Activated CD4-positive, alpha-beta T cell treated with anti-CD3 and anti-CD28 coated beads, Interleukin-2, amount 50 U/mL, for 24 hours (primary cell): Measurements from ENCODE around the gene MICAL3.

Experiments used
- DNase-seq, 2 donors: peaks; one replicate each; pipeline ENCODE4 v3.0.0-alpha.2; 2020; ENCODE audit warnings: low read depth in 1 of 2, low spot score in 1 of 2

Gene MICAL3

DNA sequence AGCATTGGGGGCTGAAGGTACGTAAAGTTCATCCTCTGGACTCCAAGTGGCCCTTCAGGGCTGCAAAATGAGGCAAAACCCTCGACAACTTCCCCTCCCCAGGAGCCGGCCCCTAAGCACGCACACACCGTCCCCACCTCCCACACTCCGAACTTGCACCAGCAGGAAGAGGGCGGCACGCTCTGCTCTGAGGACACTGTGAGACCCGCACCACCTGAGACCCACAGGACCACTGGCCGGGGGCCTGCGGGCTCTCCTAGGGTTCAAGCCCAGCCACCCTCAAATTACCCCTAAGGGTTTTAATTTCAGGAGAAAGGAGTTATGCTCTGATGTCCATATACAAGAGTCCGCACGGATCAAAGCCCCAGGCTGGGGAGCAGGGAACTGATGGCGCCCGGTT is 200.4 kb downstream of the MICAL3 start:
- DNase-seq, result no peak

DNA sequence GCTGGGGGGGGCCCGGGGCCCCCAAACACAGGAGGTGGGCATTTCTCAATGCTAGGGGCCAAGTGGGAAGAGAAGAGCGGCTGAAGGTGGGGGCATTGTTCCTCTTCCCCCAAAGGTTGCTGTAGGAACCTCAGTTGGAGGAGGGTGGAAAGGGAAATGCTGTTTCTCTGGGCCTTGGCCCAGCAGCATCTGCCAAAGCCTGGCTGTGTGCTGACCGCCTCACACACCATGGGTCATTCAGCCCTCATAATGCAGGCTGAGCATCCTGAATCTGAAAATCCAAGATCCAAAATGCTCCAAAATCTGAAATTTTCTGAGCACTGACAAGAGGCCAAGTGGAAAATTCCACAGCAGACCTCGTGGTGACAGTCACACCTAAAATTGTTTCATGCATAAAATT is 201.1 kb downstream of the MICAL3 start:
- no peak for DNase-seq

DNA sequence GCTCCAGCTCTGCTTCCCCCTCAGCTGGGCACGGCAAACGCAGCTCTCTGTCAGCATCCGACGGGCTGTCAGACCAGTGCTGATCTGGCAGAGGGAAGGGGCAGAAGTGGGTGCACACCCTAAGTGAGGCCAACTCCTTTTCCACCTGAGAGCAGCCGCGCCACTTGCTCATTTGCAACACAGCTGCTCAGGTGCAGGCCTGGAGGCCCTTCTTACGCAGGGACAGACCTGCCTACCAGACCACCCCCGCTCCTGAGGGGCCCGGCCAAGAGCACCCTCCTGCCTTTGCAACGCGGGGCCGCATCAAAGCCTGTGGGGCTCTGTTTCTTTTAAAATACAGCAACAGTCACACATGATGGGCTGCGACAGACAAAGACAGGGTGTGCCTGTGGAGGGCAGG is 202.3 kb downstream of the MICAL3 start:
- no peak for DNase-seq

DNA sequence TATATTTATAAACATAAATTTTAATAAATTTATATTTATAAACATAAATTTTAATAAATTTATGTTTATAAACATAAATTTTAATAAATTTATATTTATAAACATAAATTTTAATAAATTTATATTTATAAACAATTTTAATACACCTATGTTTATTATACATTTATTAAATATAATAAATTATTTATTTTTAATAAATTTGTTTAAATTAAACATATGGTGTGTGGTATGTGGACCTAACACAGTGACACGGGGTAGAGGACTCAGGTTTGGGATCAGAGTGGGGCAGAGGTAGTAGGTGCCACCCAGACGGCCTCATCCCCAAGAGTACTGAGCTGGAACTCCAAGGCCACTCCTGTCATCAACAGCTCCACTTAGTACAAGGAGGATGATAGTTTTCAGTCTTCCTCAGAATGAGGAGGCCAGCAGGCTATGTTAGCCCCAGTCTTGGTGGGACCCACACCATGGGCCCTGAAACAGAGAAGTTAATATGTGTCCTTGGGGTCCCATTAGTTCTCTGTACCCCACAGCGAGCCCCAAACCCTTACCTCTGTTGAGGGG is 203.4 kb downstream of the MICAL3 start:
- DNase-seq, result no peak

DNA sequence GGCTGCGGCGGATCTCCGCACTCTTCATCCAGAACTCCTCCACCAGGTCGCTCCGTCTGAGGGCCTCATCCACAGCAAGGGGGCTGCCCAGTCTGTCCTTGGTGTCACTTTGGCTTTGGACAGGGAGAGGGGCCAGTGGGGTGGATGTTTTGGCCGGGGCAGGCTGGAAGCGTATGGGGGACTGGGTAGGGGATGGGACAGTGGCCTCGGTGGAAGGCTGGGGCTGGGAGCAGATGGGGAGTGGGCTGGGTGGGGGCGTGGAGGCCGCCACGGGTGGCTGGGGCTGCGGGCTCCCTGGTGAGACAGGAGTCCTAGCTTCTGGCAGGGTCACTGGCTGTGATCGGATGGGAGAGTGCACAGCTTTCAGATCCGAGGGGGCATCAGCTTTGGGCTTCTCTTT is 205.7 kb downstream of the MICAL3 start:
- no peak for DNase-seq

DNA sequence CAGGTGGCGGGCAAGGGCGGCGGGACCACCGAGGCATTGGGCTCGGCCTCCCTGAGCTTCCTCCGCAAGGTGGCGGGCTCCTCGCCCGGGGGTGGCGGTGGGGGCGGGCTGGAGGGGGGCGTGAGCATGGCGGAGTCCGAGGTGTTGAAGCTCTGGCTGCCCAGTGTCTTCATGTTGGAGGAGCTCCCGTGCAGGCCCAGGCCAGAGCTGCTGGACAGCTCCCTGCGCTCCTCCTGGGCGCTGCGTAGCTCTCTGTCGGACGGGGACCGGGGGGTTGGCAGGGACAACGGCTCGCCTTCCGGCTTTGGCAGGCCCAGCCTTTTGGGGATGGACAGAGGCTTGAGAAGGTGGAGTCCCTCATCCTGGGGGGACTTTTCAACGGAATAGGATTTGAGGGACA is 206.2 kb downstream of the MICAL3 start:
- DNase-seq, result no peak

- DNase-seq, result no peak
These were observed 206.8 kb downstream of the MICAL3 start for GRCh38 chr22:17817511-17818065.

DNA sequence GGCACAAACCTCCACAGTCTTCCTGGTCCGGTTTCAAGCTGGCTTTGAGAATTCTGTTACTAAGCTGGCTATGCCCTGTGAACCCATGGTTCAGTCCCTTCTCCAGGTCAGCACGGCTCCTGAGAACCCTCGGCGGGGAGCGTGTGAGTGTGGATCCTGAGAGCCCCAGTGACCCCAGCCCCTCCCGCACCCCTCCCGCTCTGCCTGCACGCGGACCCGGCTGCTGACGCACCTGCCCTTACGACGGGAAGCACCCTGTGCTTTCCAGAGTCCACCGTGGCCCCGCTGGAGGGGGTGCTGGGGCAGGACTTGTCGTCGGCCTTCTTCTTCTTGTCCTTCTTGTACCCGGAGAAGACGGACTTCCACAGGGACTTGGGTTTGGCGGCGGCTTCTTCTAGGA is 207.3 kb downstream of the MICAL3 start:
- DNase-seq, result no peak

DNA sequence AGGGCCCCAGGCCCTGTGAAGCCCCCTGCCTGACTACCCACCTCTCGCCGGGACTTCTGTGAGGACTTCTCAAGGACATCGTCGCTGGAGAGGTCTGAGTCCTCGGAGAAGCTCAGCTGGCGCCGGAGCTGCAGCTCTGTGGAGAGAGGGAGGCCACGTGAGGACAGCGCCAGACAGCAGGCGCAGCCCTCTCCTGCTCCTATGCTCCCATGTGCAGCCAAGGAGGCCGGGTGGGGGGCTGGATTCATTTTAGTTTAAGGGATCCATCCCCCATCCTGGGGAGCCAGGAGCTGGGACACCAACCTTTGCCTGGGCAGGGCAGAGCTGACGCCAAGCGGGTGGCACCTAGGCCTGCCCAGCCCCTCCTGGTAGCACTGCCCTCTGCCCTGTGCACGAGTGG is 207.7 kb downstream of the MICAL3 start:
- DNase-seq, result no peak

GRCh38 chr22:17815703-17816254 is 208.6 kb downstream of the MICAL3 start:
- no peak for DNase-seq

DNA sequence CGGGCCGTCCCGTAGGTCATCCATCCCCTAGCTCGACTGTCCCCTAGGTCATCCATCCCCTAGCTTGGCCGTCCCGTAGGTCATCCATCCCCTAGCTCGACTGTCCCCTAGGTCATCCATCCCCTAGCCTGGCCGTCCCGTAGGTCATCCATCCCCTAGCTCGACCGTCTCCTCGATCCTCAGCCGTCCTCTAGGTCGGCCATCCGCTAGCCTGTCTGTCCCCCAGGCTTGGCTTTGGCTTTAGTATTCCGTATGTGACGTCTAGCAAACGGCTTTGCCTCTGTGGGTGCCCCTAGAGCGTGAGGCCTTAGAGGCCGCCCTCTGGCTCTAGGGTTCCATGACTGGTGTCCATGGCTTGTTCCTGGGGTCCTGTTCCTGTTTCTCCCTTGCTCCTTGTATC is 209.5 kb downstream of the MICAL3 start:
- no peak for DNase-seq

DNA sequence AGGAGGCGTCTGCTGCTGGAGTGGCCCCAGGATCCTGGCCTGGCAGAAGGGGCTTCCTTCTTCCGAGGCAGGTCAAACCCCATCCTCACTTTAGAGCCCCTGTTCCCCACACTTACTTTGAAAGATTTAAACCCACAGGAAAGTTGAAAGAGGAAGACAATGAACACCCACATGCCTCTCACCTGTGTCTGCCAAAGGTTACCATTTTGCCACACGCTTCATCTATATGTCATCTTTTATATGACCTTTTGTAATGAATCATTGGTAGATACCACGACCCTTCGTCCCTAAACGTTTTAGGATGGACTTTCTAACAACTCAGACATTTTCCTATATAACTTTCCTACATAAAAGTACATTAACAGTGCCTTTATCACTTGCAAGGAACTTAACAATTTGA is 210.3 kb downstream of the MICAL3 start:
- no peak for DNase-seq

DNA sequence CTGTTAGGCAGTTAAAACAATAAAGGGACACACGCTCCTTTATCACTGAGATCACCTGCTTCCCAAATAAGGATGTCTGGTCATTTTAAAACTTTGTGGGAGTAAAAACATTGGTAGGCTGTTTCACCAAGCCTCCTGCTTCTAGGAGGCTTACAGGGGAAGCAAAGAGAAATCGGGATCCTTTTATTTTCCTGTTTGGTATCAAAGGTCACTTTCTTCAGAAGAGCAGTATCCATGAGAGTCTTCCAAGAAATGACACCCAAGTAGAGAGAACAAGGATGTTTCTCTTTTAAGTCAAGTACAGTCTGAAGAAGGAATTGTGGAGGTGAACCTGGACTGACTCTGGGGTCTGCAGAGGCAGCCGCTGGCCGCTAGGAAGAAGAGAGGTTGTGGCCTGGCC is 213.2 kb downstream of the MICAL3 start:
- no peak for DNase-seq

DNA sequence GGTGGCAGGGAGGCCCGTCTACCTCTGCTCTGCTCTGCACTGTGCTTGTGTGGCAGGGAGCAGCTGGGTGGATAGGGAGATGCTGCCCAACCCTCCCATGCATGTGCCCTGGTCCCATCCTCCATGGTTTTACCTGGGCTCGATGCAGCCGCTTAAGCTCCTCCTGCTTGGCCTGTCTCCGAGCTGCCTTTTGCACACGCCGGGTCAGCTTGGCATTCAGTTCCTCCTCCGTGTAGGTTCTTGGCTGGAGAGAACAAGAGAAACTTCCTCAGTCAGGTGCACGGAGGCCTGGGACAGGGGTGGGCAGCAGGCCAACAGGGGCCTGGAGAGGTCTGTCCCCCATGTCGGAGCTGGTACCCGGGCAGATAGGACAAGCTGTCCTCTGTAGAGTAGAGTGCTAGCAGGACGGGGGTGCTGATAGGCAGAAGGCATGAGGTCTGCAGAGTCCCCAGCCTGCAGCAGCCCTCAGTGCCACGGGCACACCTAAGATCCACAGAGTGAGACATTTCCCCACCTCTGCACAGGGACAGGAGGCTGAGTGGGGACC is 213.7 kb downstream of the MICAL3 start:
- no peak for DNase-seq

GRCh38 chr22:17808693-17809403 is 215.5 kb downstream of the MICAL3 start:
- no peak for DNase-seq

GRCh38 chr22:17807578-17808410 is 216.6 kb downstream of the MICAL3 start:
- no peak for DNase-seq

DNA sequence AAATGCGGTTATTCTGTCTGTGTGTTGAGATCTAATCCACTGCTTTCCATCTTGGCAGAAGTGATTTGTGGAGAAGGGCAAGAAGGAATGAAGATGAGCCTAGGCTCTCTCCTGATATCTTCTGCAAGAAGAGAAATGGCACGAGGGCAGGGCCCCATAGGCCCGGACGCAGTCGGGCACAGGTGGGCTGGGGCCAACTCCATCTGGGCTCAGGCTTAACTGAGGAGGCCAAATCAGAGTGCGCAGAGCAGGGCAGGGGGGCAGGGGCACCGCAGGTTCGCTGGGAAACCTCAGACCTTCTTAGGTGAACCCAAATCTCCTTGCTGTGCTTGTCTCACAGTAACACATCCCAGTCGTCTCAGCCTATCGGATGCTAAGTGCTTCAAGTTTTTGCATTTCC is 217.3 kb downstream of the MICAL3 start:
- no peak for DNase-seq

DNA sequence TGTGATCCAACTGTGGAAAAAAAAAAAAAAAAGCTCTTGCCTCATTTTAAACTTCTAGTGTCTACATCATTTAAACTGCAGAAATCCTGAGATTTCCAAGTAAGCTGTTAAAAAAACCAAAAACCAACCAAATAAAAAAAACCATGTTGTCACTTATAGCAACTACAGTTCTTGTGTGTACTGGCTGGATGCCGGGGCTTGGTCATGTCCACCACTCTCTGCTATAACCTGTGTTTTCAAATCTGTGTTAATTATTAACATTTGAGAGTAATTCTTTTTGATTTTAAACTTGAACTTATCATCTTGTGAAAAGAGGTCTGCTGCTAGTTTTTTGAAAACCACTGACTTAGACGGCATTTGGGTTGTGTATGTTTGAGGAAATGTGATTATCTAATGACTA is 217.9 kb downstream of the MICAL3 start:
- no peak for DNase-seq

DNA sequence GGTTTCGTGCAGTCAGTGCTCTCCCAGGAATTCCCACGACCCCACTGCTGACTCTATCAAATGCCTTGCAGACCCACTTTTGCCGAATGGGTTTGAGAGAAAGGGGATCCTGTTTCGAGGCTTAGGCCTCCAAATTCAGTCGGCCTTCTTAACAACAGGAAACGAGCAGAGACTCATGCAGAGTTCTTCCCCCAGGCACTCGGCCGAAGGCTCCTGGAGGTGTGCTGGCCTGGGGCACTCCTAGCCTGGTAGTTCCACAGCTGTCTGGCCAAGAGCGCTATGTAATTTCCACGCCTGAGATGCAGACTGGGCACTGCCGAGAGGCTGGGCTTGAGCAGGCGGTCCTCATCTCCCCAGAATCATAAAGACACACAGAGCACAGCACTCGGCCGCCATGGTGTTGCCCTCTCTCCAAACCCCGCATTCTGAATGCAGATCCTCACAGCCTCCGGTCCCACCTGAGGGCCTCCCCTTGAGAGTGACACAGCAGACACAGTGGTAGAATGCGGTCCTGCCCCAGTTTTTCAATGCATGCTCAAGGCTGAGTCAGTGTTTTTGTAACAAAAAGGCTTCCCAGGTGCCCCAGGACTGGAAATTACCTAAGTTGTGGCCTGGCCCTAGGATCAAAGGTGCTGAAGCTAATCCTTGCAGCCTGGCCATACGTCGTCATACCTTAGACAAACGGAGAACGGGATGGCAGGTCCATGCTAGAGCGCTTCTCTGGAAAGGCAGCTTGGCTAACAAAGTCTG is 219.9 kb downstream of the MICAL3 start:
- no peak for DNase-seq

DNA sequence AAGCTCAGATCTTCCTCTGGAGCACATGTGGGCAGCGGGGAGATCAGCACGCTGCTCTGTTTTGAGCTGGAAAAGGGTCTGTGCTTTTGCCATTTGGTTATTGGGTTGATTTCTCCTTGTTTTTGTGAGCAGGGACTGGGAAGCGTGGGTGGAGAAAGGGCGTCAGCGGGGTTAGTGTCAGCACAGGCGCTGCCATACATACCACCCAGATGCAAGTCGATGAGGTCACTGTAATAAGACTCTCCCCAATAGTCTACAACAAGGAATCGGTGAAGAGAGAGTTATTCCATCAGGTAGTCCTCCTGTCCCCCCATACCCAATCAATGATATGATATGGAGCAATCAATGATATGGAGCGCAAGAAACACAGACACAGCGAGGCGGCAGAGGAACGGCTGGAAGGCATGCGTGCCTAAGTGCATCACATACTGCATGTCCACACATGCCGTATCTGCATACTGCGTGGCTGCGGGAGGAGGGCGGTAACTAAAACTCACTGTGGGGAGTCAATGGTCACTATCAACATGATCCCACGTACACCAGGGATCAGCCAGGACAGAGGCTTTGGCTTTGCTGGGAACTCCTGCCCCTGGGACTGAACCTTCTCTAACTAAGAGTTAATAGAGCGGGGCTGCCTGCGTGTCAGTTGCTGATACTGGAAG is 220.6 kb downstream of the MICAL3 start:
- no peak for DNase-seq
